HepG2 (cell line): ENCODE results near the gene LENG1. TPM values are rescaled to one million over a fixed set of nuclear protein-coding genes. Genes with fewer than 3 reads are reported as not detected.

ENCODE experiments used
- AHR ChIP-seq: IDR thresholded peaks from 2 replicates; pipeline ENCODE4 v1.6.1; 2018; ENCODE audit warnings: missing genetic modification reagents, missing compliant biosample characterization
- DR1 ChIP-seq: sonication (generic); formaldehyde crosslinking; IDR thresholded peaks from 2 replicates; pipeline ENCODE4 v1.8.0; 2021; ENCODE audit warnings: mild to moderate bottlenecking, missing genetic modification reagents, inconsistent platforms
- GATA4 ChIP-seq: sonication (generic); IDR thresholded peaks from 2 replicates; pipeline ENCODE4 v1.6.1; 2016; ENCODE audit warnings: antibody characterized with exemption, low read depth, borderline replicate concordance
- HMG20B ChIP-seq: conservative IDR thresholded peaks from 2 replicates; pipeline ENCODE4 v1.6.1; 2016; ENCODE audit warnings: missing genetic modification reagents, missing compliant biosample characterization
- LRRFIP1 ChIP-seq: sonication (generic); formaldehyde crosslinking; conservative IDR thresholded peaks from 2 replicates; pipeline ENCODE4 v1.4.0; 2020; ENCODE audit warnings: missing genetic modification reagents
- MTERF4 ChIP-seq: sonication (generic); formaldehyde crosslinking; IDR thresholded peaks from 2 replicates; pipeline ENCODE4 v1.8.0; 2023; ENCODE audit warnings: mild to moderate bottlenecking, missing genetic modification reagents
- RAD51 ChIP-seq: fragments of 450-650 bp; IDR thresholded peaks from 2 replicates; pipeline ENCODE4 v1.6.1; 2016; ENCODE audit warnings: borderline replicate concordance
- RFX3 ChIP-seq: IDR thresholded peaks from 2 replicates; pipeline ENCODE4 v1.6.1; 2016; ENCODE audit warnings: missing biosample characterization, missing genetic modification reagents
- ZBTB7A ChIP-seq: sonication (generic); formaldehyde crosslinking; IDR thresholded peaks from 2 replicates; pipeline ENCODE4 v1.8.0; 2022; ENCODE audit warnings: mild to moderate bottlenecking, missing genetic modification reagents
- ZEB1 ChIP-seq: IDR thresholded peaks from 2 replicates; pipeline ENCODE4 v1.6.1; 2012; ENCODE audit warnings: mild to moderate bottlenecking, low read depth, inconsistent platforms; ENCODE audit not compliant: insufficient replicate concordance
- ZMYM4 ChIP-seq: sonication (generic); formaldehyde crosslinking; IDR thresholded peaks from 2 replicates; pipeline ENCODE4 v1.8.1; 2023; ENCODE audit warnings: mild to moderate bottlenecking, missing genetic modification reagents
- ZNF160 ChIP-seq: sonication (generic); formaldehyde crosslinking; IDR thresholded peaks from 2 replicates; pipeline ENCODE4 v1.8.0; 2022; ENCODE audit warnings: mild to moderate bottlenecking, inconsistent platforms, missing genetic modification reagents
- ZNF235 ChIP-seq: sonication (generic); formaldehyde crosslinking; IDR thresholded peaks from 2 replicates; pipeline ENCODE4 v1.8.1; 2023; ENCODE audit warnings: mild to moderate bottlenecking, missing genetic modification reagents, borderline replicate concordance
- ZNF276 ChIP-seq: sonication (generic); formaldehyde crosslinking; IDR thresholded peaks from 2 replicates; pipeline ENCODE4 v1.4.0; 2020; ENCODE audit warnings: mild to moderate bottlenecking, low read depth, missing genetic modification reagents
- ZNF431 ChIP-seq: sonication (generic); formaldehyde crosslinking; IDR thresholded peaks from 2 replicates; pipeline ENCODE4 v1.9.0; 2022; ENCODE audit warnings: missing genetic modification reagents, low read depth, mild to moderate bottlenecking, borderline replicate concordance
- ZNF460 ChIP-seq: sonication (generic); formaldehyde crosslinking; IDR thresholded peaks from 2 replicates; pipeline ENCODE4 v1.5.1; 2020; ENCODE audit warnings: missing genetic modification reagents, mild to moderate bottlenecking, borderline replicate concordance
- ZNF510 ChIP-seq: sonication (generic); formaldehyde crosslinking; IDR thresholded peaks from 2 replicates; pipeline ENCODE4 v1.4.0; 2020; ENCODE audit warnings: low read depth, mild to moderate bottlenecking, missing genetic modification reagents
- ZNF546 ChIP-seq: sonication (generic); formaldehyde crosslinking; conservative IDR thresholded peaks from 2 replicates; pipeline ENCODE4 v1.8.1; 2023; ENCODE audit warnings: mild to moderate bottlenecking, missing genetic modification reagents
- ZNF720 ChIP-seq: sonication (generic); formaldehyde crosslinking; IDR thresholded peaks from 2 replicates; pipeline ENCODE4 v1.4.0; 2020; ENCODE audit warnings: missing genetic modification reagents
- ZNF780A ChIP-seq: sonication (generic); formaldehyde crosslinking; IDR thresholded peaks from 2 replicates; pipeline ENCODE4 v1.8.0; 2022; ENCODE audit warnings: mild to moderate bottlenecking, missing genetic modification reagents, moderate library complexity
- ZNF850 ChIP-seq: sonication (generic); formaldehyde crosslinking; conservative IDR thresholded peaks from 2 replicates; pipeline ENCODE4 v1.9.0; 2021; ENCODE audit warnings: mild to moderate bottlenecking, missing genetic modification reagents
- polyA plus RNA-seq, 8 experiments: library from polyadenylated mRNA; depleted of rRNA in 3 of 8; stranded (reverse) in 7 of 8; unstranded in 1 of 8; fragments of >200 nt; fragmentation: Illumina TruSeq in 4 of 8; extraction: Trizol in 4 of 8; gene quantifications; 2 replicates each; pipeline versions ENCODE4 v1.2.1 to v1.2.3, GENCODE V29; 2011 to 2016; ENCODE audit warnings: low read depth in 4 of 8, missing spikeins in 1 of 8, mixed read lengths in 1 of 8; ENCODE audit not compliant: insufficient read depth in 1 of 8
- total RNA-seq, 5 experiments: library from RNA; depleted of rRNA; stranded (reverse); fragments of >200 nt; fragmentation: Illumina TruSeq; extraction: Trizol; gene quantifications; 2 replicates each; pipeline ENCODE4 v1.2.3, GENCODE V29; 2016; ENCODE audit warnings: low read depth in 1 of 5

The LENG1 gene
- total and polyA plus RNA-seq, 2 of the 13 experiments (the other 11 are each of a cell fraction or from before 2014, with no cell fraction given): 1.8 to 3.8 TPM

GRCh38 chr19:54137699-54138488, 21.6 kb downstream of the LENG1 start, which contains the start of gene CNOT3 (continued):
- TF ChIP-seq ZNF510 (CRISPR knock-in tag) (no peak), RAD51 (no peak), ZNF276 (CRISPR knock-in tag) (no peak), ZBTB7A (CRISPR knock-in tag) (no peak; the same call in 1 of the 2 replicates), ZNF780A (CRISPR knock-in tag) (no peak), RFX3 (CRISPR knock-in tag) (no peak), AHR (CRISPR knock-in tag) (no peak), ZNF431 (CRISPR knock-in tag) (no peak), HMG20B (CRISPR knock-in tag) (no peak), ZNF160 (no peak), ZNF460 (no peak), GATA4 (no peak), ZNF720 (CRISPR knock-in tag) (no peak), MTERF4 (CRISPR knock-in tag) (no peak), DR1 (CRISPR knock-in tag) (no peak), ZNF850 (no peak), ZEB1 (no peak), ZNF546 (CRISPR knock-in tag) (0 out of 2 replicates have a peak, but pooled peaks have one; percentile 57), ZMYM4 (CRISPR knock-in tag) (no peak), ZNF235 (CRISPR knock-in tag) (no peak), LRRFIP1 (CRISPR knock-in tag) (no peak)
